HG03196 (cell line): Measurements from ENCODE around the gene NUDT2.

Experiments
- ATAC-seq: cut with Tn5 transposase; IDR thresholded peaks from one replicate; pipeline ENCODE4 v1.9.1; 2021; ENCODE audit not compliant: unreplicated experiment

The NUDT2 gene

DNA sequence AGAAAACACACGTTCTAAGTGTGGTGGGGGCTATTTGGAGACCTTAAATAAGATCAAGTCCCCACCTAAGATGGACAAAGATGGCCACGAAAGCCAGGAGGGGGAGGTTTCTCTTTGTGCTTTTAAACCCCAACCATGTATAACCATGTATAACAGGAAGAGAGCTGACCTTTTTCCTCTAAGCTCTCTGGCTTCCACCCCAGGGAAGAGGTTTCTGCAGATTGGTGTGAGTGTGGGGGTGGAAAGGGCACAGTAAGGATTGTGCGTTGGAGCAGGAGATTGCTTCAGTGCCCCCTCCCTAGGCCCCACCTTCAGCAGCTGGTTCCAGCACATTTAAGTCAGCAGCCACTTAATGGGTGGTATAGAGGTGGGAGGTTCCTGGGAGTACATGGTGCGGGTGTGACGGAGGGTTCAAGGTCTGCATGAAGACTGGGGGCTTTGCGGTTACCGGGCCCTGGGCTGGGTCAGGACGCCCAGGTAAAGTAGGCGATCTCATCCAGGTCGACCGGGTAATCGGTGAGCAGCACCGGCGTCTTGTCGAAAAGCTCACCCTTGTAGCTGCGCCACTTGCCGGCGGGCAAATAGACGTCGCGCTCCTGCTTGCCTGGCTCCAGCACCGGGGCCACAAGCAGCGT, 41.1 kb downstream of the NUDT2 start:
- no peak for ATAC-seq

GRCh38 chr9:34370970-34371880, 41.9 kb downstream of the NUDT2 start:
- no peak for ATAC-seq

DNA sequence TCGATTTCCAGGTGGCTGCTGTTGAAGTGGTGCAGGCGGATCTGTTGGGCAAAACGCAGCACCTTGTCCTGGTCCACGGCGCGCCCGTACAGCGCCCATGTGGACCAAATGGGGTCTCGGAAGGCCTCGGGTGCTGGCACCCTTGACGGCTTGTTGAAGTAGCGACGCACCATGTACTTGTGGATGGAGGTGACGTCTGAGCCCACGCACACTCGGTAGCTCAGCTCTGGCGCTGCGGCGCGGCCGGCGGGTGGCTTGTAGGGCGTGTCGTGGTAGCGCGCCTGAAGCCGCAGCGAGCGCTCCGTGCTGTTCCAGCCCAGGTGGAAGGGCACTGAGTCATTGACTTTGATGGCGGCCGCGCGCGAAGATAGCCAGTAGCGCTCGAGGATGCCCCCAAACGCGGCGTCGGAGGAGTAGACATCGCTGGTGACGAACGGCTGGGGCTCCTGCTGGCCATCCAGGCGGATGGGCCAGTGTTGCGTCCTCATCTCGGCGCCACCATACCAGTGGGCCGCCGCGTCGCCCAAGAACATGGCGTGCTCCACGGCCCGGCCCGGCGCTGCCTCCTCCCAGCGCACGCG, 42.6 kb downstream of the NUDT2 start:
- ATAC-seq = no peak

GRCh38 chr9:34372467-34373011, 43.2 kb downstream of the NUDT2 start:
- no peak for ATAC-seq

DNA sequence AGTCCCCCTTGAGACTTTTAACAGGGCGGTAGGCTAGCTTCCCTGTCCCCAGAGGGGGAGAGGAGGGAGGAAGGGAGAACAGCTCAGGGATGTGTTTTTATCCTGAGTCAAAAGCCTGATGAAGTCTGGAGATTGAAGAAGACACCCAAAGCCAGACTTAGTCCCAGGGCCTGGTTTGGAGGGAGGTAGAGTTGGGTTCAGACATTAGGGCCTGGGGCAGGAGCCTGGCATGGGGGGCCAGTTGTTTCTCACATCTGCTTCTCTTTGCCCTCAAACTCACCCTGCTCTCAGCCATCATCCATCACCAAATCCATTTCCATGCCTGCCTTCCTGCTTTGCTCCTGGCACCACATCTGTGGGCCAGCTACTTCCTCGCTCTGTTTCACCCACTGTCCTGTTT, 44.4 kb downstream of the NUDT2 start:
- ATAC-seq = no peak

DNA sequence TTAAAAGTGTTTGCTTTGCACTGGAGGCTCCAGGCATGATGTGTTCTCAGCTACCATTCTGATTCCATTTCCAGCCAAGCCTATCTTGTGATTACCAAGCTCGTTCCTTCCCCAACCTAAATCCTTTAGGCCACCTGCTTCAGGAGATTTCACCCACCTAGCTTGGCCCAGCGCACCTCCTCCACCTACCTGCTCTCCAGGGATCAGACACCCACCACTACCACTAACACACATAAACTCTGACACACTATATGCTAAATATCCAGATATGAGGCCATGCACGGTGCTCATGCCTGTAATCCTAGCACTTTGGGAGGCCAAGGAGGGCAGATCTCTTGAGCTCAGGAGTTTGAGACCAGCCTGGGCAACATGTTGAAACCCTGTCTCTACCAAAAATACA, 45.0 kb downstream of the NUDT2 start:
- ATAC-seq = no peak

GRCh38 chr9:34374905-34375552, 45.7 kb downstream of the NUDT2 start:
- ATAC-seq = no peak

- no peak for ATAC-seq
Observed at GRCh38 chr9:34375901-34376595, 46.7 kb downstream of the NUDT2 start.

DNA sequence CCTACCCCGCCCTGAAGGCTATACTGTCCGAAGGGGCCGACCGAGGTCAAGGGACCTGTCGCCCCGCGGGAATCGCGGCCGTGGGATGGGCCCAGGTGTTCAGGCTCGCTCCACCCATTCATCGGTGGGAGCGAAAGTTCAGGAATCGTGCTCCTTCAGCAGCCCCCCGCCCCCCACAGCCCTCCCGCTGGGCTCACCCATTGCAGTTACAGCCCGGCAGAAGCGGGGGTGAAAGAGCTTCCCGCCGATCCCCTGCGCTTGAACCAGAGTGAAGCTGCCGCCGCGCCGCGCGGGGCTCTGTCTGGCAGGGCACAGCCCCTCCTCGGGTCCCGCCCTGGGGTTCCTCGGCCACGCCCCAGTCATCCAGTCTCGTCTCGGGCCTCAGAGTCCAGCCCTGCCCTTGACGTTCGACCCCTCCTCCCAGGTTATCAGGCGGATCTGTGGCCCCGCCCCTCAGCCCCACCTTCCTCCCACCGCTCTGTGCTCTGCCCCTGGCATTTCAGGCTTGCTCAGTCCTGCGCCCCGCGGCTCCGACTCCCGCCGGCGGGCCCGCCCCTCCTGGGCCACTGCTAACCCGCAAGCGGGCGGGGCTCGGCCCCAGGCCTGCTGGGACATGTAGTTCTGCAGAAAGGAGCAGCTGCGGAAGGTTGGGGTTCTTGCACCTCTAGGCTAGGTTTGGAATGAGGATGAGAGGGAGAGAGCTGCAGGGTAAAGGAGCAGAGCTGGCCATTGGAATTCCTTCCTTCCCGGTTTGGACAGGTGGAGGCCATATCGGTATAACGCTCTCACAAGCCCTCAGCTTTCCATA, 47.4 kb downstream of the NUDT2 start, which contains the start of gene MYORG:
Gene MYORG, minus strand, starts transcription at position 303 of the 808 bp plus-strand sequence. CDS start 3,955 bp downstream, outside the sequence.
- peak; percentile 85 for ATAC-seq

DNA sequence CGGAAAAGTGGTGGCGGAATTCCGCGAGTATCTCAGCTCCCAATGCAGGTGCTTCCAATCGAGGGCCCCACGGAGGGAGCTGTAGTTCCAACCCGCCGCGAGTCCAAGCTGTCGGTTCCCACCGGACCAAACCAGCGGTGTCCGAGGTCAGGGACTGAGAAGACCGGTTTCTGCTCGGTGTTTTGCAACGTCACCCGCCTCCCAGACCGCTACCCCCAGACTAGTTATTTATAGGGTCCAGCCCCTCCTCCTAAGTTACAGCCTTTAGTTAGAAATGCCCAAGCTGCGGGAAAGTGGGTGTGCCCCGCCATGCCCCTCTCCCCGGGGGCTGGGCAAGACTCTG, 48.0 kb downstream of the NUDT2 start:
- ATAC-seq = no peak

GRCh38 chr9:34378376-34379060, 49.1 kb downstream of the NUDT2 start:
- ATAC-seq = no peak

- peak; percentile 36 for ATAC-seq
Observed at GRCh38 chr9:34379334-34380033, 50.1 kb downstream of the NUDT2 start.

GRCh38 chr9:34380034-34380510, 50.7 kb downstream of the NUDT2 start:
- ATAC-seq = no peak

DNA sequence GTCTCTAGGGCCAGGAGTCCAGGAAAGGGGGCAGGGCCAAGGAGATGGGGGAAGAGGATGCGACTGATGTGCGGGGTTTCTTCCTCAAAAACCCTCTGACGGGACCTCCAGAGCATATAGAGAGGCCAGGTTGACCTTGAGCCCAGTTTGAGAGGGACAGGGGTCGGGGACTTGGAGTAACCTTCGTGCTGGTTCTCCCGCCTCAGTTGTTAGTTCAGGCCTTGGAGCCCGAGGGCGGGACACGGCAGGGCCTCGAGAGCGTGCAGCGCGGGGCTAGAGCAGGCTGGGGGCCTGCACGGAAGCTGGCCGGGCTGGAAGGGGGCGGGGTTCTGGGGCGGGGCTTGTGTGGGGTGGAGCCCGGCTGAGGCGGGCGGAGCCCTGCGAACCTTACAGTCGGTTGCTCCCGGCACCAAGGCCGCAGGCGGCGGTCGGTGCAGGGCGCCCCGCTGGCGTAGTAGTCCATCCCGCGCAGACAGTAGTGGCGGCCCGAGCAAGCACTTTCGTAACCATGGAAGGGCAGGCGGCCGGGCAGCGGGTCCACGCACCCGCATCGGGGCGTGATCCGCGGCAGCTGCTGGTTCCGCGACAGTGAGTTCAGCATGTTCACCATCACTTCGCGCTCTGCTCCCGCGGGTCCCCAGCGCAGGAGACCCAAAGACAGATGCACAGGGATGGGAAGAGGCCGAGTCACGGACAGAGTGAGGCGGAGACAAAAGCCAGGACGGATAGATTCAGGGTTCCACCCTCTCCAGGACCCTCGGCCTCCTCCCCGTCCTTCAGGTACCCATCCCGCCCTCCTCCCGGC, 51.3 kb downstream of the NUDT2 start:
- ATAC-seq = no peak

GRCh38 chr9:34381323-34381722, 52.0 kb downstream of the NUDT2 start:
- ATAC-seq = no peak

GRCh38 chr9:34382054-34382453, 52.7 kb downstream of the NUDT2 start:
- ATAC-seq = no peak

- ATAC-seq = no peak
Observed at GRCh38 chr9:34382879-34383278, 53.5 kb downstream of the NUDT2 start.

GRCh38 chr9:34383904-34384303, 54.5 kb downstream of the NUDT2 start:
- ATAC-seq = no peak
